ENCODE data around the gene UFM1. TPM values are rescaled to one million over a fixed set of nuclear protein-coding genes. Genes with fewer than 3 reads are reported as not detected.

Gene UFM1
- total RNA-seq, 1 experiment from 2014 or later, result 87.9 TPM

- no TSS peak for BruUV-seq (replicated peaks)
- no peak for DNase-seq (ENCODE audit: low spot score)
- no peaks in the 10 kb centered on the region for H3K27me3 ChIP-seq (replicated peaks; ENCODE audit: insufficient read depth, low read depth, low read length, poor library complexity)
- no peak overlapping the region for H3K27ac ChIP-seq (ENCODE audit: low read depth, low read length, poor library complexity, severe bottlenecking)
- H3K4me1 ChIP-seq (ENCODE audit: insufficient read depth, low read length, poor library complexity, severe bottlenecking), result peaks cover 10% of the 10 kb centered on the region
- ChIA-PET CTCF (no interaction called here), POLR2A (ENCODE audit: low non-redundant PET) (no interaction called here)
- peaks cover 54% of the 10 kb centered on the region for H3K36me3 ChIP-seq (ENCODE audit: insufficient read depth, low read length, poor library complexity, severe bottlenecking)
- intact Hi-C loops (cut with micrococcal nuclease; ENCODE audit: unreplicated experiment), result no loop called here
- TF ChIP-seq, protein P1, sequence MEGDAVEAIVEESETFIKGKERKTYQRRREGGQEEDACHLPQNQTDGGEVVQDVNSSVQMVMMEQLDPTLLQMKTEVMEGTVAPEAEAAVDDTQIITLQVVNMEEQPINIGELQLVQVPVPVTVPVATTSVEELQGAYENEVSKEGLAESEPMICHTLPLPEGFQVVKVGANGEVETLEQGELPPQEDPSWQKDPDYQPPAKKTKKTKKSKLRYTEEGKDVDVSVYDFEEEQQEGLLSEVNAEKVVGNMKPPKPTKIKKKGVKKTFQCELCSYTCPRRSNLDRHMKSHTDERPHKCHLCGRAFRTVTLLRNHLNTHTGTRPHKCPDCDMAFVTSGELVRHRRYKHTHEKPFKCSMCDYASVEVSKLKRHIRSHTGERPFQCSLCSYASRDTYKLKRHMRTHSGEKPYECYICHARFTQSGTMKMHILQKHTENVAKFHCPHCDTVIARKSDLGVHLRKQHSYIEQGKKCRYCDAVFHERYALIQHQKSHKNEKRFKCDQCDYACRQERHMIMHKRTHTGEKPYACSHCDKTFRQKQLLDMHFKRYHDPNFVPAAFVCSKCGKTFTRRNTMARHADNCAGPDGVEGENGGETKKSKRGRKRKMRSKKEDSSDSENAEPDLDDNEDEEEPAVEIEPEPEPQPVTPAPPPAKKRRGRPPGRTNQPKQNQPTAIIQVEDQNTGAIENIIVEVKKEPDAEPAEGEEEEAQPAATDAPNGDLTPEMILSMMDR (conservative IDR thresholded peaks at IDR 0.05; ENCODE audit: low read depth, low read length), result no peak
- TF ChIP-seq EZH2 (IDR thresholded peaks at IDR 0.05; ENCODE audit: borderline replicate concordance, low read depth, low read length, poor library complexity, severe bottlenecking), result no peak
- no peaks in the 10 kb centered on the region for H3K9me3 ChIP-seq (ENCODE audit: low read depth, low read length, poor library complexity, severe bottlenecking)
- no peak overlapping the region for H3K4me3 ChIP-seq (ENCODE audit: low read depth, low read length, poor library complexity, severe bottlenecking)
Measured at GRCh38 chr13:38355595-38356119, 6.0 kb downstream of the UFM1 start.

DNA sequence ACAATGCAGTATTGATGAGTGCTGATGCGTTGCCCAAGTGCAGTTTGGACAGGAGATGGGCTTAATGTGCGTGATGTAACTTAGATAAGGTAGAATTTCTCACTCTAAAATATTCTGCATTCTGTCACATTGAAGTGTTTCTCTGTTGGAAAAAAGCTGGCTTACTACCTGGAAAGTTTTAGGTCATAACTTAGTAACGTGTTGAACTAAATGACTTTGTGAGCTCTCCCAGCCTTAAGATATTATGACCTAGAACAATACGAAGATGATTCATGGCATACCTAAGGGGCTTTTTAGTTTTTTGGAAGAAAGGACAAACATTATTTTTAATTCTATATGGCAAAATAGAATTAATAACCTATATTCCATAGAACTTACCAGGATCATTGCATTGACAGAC, 9.0 kb downstream of the UFM1 start:
- H3K36me3 ChIP-seq (ENCODE audit: insufficient read depth, low read length, poor library complexity, severe bottlenecking), result peaks cover 56% of the 10 kb centered on the region
- no peaks in the 10 kb centered on the region for H3K9me3 ChIP-seq (ENCODE audit: low read depth, low read length, poor library complexity, severe bottlenecking)
- H3K4me1 ChIP-seq (ENCODE audit: insufficient read depth, low read length, poor library complexity, severe bottlenecking), result no peaks in the 10 kb centered on the region
- TF ChIP-seq, protein P1 (conservative IDR thresholded peaks at IDR 0.05; ENCODE audit: low read depth, low read length), result no peak
- TF ChIP-seq EZH2 (IDR thresholded peaks at IDR 0.05; ENCODE audit: borderline replicate concordance, low read depth, low read length, poor library complexity, severe bottlenecking), result no peak
- H3K27me3 ChIP-seq (replicated peaks; ENCODE audit: insufficient read depth, low read depth, low read length, poor library complexity), result no peaks in the 10 kb centered on the region
- CTCF ChIA-PET, result interaction anchor here (0.7 kb wide), 1 partner anchor 23 kb away, joined by 6 read pairs; no protein-coding TSS in a partner anchor
- POLR2A ChIA-PET (ENCODE audit: low non-redundant PET), result no interaction called here
- DNase-seq (ENCODE audit: low spot score), result no peak
- no peak overlapping the region for H3K27ac ChIP-seq (ENCODE audit: low read depth, low read length, poor library complexity, severe bottlenecking)
- no TSS peak for BruUV-seq (replicated peaks)
- no peak overlapping the region for H3K4me3 ChIP-seq (ENCODE audit: low read depth, low read length, poor library complexity, severe bottlenecking)
- intact Hi-C loops (cut with micrococcal nuclease; ENCODE audit: unreplicated experiment), result no loop called here

DNA sequence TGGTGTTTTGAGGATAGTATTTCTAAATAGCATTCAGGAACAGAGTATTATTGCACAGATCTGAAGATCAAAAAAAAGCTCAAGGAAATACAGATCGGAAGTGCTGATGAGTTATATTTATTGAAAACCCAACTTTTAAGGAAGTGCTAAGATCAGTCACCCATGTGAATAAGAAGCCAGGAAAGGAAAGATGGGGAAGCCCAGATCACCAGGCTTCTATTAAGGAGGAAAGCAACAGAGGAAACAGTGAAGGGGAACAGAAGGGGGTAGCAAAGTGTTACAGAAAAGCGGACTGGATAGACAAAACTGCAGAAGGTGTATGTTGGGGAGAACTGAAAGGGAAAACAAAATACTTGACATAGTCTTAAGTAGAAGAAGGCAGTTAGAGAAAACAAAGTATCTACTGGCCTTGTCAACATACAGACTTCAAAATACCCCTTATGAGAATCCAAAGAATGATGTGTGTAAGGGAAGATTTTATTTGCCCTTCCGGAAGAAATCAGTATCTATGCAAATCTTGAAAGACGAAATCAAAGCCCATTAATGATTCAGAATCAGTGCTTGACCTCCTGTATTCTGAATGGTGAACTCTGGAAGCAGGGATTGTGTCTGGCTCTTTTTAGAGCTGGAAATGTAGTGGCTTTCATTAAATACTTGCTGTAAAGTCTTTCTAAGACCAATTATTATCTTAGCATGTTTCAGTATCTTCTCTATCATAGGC, 12.1 kb downstream of the UFM1 start:
- no peaks in the 10 kb centered on the region for H3K27me3 ChIP-seq (replicated peaks; ENCODE audit: insufficient read depth, low read depth, low read length, poor library complexity)
- TSS peak; percentile 28 for BruUV-seq (replicated peaks)
- no peak overlapping the region for H3K27ac ChIP-seq (ENCODE audit: low read depth, low read length, poor library complexity, severe bottlenecking)
- TF ChIP-seq, protein P1 (conservative IDR thresholded peaks at IDR 0.05; ENCODE audit: low read depth, low read length), result no peak
- no peak for TF ChIP-seq EZH2 (IDR thresholded peaks at IDR 0.05; ENCODE audit: borderline replicate concordance, low read depth, low read length, poor library complexity, severe bottlenecking)
- no peak for DNase-seq (ENCODE audit: low spot score)
- intact Hi-C loops (cut with micrococcal nuclease; ENCODE audit: unreplicated experiment), result no loop called here
- ChIA-PET POLR2A (ENCODE audit: low non-redundant PET) (no interaction called here), CTCF (no interaction called here)
- no peaks in the 10 kb centered on the region for H3K4me1 ChIP-seq (ENCODE audit: insufficient read depth, low read length, poor library complexity, severe bottlenecking)
- H3K9me3 ChIP-seq (ENCODE audit: low read depth, low read length, poor library complexity, severe bottlenecking), result no peaks in the 10 kb centered on the region
- no peak overlapping the region for H3K4me3 ChIP-seq (ENCODE audit: low read depth, low read length, poor library complexity, severe bottlenecking)
- peaks cover 28% of the 10 kb centered on the region for H3K36me3 ChIP-seq (ENCODE audit: insufficient read depth, low read length, poor library complexity, severe bottlenecking)
